ENCODE results near the gene CPSF3. TPM values are rescaled to one million over a fixed set of nuclear protein-coding genes. Genes with fewer than 3 reads are reported as not detected.

CPSF3 gene
- total and polyA plus RNA-seq, 2 of the 13 experiments (the other 11 are each of a cell fraction or from before 2014, with no cell fraction given): 19.8 to 93.0 TPM

GRCh38 chr2:9420495-9420894 is 3.0 kb upstream of the CPSF3 start (continued):
- TF ChIP-seq, protein P1, sequence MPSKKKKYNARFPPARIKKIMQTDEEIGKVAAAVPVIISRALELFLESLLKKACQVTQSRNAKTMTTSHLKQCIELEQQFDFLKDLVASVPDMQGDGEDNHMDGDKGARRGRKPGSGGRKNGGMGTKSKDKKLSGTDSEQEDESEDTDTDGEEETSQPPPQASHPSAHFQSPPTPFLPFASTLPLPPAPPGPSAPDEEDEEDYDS (CRISPR knock-in tag; IDR thresholded peaks at IDR 0.05): no peak
- no peak for TF ChIP-seq ZNF556 (CRISPR knock-in tag; IDR thresholded peaks at IDR 0.05; ENCODE audit: borderline replicate concordance)
- TF ChIP-seq, protein P2, sequence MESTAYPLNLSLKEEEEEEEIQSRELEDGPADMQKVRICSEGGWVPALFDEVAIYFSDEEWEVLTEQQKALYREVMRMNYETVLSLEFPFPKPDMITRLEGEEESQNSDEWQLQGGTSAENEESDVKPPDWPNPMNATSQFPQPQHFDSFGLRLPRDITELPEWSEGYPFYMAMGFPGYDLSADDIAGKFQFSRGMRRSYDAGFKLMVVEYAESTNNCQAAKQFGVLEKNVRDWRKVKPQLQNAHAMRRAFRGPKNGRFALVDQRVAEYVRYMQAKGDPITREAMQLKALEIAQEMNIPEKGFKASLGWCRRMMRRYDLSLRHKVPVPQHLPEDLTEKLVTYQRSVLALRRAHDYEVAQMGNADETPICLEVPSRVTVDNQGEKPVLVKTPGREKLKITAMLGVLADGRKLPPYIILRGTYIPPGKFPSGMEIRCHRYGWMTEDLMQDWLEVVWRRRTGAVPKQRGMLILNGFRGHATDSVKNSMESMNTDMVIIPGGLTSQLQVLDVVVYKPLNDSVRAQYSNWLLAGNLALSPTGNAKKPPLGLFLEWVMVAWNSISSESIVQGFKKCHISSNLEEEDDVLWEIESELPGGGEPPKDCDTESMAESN (CRISPR knock-in tag; conservative IDR thresholded peaks at IDR 0.05): no peak
- no peak for TF ChIP-seq ASH2L (IDR thresholded peaks at IDR 0.05; ENCODE audit: insufficient read length, low read depth, low read length)
- TF ChIP-seq, protein P3, sequence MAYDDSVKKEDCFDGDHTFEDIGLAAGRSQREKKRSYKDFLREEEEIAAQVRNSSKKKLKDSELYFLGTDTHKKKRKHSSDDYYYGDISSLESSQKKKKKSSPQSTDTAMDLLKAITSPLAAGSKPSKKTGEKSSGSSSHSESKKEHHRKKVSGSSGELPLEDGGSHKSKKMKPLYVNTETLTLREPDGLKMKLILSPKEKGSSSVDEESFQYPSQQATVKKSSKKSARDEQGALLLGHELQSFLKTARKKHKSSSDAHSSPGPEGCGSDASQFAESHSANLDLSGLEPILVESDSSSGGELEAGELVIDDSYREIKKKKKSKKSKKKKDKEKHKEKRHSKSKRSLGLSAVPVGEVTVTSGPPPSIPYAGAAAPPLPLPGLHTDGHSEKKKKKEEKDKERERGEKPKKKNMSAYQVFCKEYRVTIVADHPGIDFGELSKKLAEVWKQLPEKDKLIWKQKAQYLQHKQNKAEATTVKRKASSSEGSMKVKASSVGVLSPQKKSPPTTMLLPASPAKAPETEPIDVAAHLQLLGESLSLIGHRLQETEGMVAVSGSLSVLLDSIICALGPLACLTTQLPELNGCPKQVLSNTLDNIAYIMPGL (CRISPR knock-in tag; IDR thresholded peaks at IDR 0.05; ENCODE audit: borderline replicate concordance in 1 of 2, low read depth in 1 of 2): 0 out of 4 replicates have a peak, but pooled peaks of 1 of the 2 experiments have one; percentile 37
- TF ChIP-seq, protein P4, sequence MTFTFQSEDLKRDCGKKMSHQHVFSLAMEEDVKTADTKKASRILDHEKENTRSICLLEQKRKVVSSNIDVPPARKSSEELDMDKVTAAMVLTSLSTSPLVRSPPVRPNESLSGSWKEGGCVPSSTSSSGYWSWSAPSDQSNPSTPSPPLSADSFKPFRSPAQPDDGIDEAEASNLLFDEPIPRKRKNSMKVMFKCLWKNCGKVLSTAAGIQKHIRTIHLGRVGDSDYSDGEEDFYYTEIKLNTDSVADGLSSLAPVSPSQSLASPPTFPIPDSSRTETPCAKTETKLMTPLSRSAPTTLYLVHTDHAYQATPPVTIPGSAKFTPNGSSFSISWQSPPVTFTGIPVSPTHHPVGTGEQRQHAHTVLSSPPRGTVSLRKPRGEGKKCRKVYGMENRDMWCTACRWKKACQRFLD (CRISPR knock-in tag; IDR thresholded peaks at IDR 0.05; ENCODE audit: borderline replicate concordance): no peak
- no peak for TF ChIP-seq RXRA (CRISPR knock-in tag; IDR thresholded peaks at IDR 0.05)
- TF ChIP-seq ZNF20 (CRISPR knock-in tag; IDR thresholded peaks at IDR 0.05): no peak
- TF ChIP-seq SAP130 (CRISPR knock-in tag; IDR thresholded peaks at IDR 0.05; ENCODE audit: low read depth): peak; percentile 17; the same call in 1 of the 2 replicates
- no peak for TF ChIP-seq ZIK1 (CRISPR knock-in tag; IDR thresholded peaks at IDR 0.05; ENCODE audit: borderline replicate concordance, low read depth)
- no peak for TF ChIP-seq HES4 (CRISPR knock-in tag; IDR thresholded peaks at IDR 0.05; ENCODE audit: borderline replicate concordance)
- no peak for TF ChIP-seq ZBTB49 (CRISPR knock-in tag; IDR thresholded peaks at IDR 0.05; ENCODE audit: borderline replicate concordance)
- TF ChIP-seq ISX (CRISPR knock-in tag; conservative IDR thresholded peaks at IDR 0.05): no peak
- no peak for TF ChIP-seq ZNF616 (CRISPR knock-in tag; IDR thresholded peaks at IDR 0.05; ENCODE audit: low read depth)
- TF ChIP-seq ZKSCAN8 (CRISPR knock-in tag; IDR thresholded peaks at IDR 0.05; ENCODE audit: borderline replicate concordance): no peak
- TF ChIP-seq ZFAT (CRISPR knock-in tag; conservative IDR thresholded peaks at IDR 0.05): no peak
- no peak for TF ChIP-seq ZNF557 (CRISPR knock-in tag; IDR thresholded peaks at IDR 0.05)
- TF ChIP-seq CENPBD1 (CRISPR knock-in tag; IDR thresholded peaks at IDR 0.05; ENCODE audit: borderline replicate concordance, low read depth): no peak
- no peak for TF ChIP-seq ZSCAN21 (CRISPR knock-in tag; IDR thresholded peaks at IDR 0.05; ENCODE audit: borderline replicate concordance)
- no peak for TF ChIP-seq EZH2 (conservative IDR thresholded peaks at IDR 0.05; ENCODE audit: low read depth, low read length)
- TF ChIP-seq ONECUT2 (CRISPR knock-in tag; IDR thresholded peaks at IDR 0.05): no peak
- TF ChIP-seq MXD4 (CRISPR knock-in tag; IDR thresholded peaks at IDR 0.05): no peak
